Panc1 (cell line): ENCODE measurements around the gene FAM110C. TPM values are rescaled to one million over a fixed set of nuclear protein-coding genes. Genes with fewer than 3 reads are reported as not detected.

Experiments used
- ATAC-seq: fragments of 200-7000 bp; cut with Tn5 transposase; 2 replicates; pipeline ENCODE4 v1.9.1; 2020; ENCODE audit warnings: mild to moderate bottlenecking, moderate library complexity
- BruUV-seq: library from RNA; stranded (reverse); fragments of 400-500 nt; replicated peaks from 2 replicates; lab custom pipeline; 2021; lab: Mats Ljungman, UMichigan
- CTCF ChIA-PET: fragments of 300-600 bp; sonication (Branson Sonifier 250); formaldehyde crosslinking; loops from one replicate; lab custom pipeline; 2022; ENCODE audit warnings: antibody characterized with exemption; lab: Charles Lee
- POLR2A ChIA-PET: fragments of 300-600 bp; sonication (Branson Sonifier 250); formaldehyde crosslinking; loops from one replicate; lab custom pipeline; 2022; ENCODE audit warnings: antibody characterized with exemption; lab: Charles Lee
- DNase-seq: peaks from one replicate; pipeline ENCODE4 v3.0.0-alpha.2; 2010; ENCODE audit warnings: low read depth, low spot score
- H3K27ac ChIP-seq: 2 replicates; pipeline ENCODE4 v1.5.1; 2011; ENCODE audit warnings: mild to moderate bottlenecking, low read length, inconsistent platforms
- H3K27me3 ChIP-seq: fragments of 200-500 bp; sonication (Bioruptor generic); 2 replicates; pipeline ENCODE4 v1.6.0; 2014; ENCODE audit warnings: low read length, inconsistent platforms; ENCODE audit not compliant: control insufficient read depth, insufficient read depth
- H3K36me3 ChIP-seq: fragments of 200-500 bp; sonication (Bioruptor generic); 2 replicates; pipeline ENCODE4 v1.5.1; 2014; ENCODE audit warnings: inconsistent platforms, mild to moderate bottlenecking, low read length, moderate library complexity; ENCODE audit not compliant: control insufficient read depth, insufficient read depth
- H3K4me1 ChIP-seq: 2 replicates; pipeline ENCODE4 v1.5.1; 2011; ENCODE audit warnings: inconsistent platforms, mild to moderate bottlenecking, low read length, moderate library complexity; ENCODE audit not compliant: control insufficient read depth, insufficient read depth
- H3K4me3 ChIP-seq, 2 experiments: 2 replicates each; pipeline ENCODE4 v1.5.1; 2011 to 2012; ENCODE audit warnings: low read depth in 2 of 2, low read length in 2 of 2, mild to moderate bottlenecking in 2 of 2, inconsistent platforms in 1 of 2, moderate library complexity in 1 of 2
- H3K9me3 ChIP-seq: fragments of 200-500 bp; sonication (Bioruptor generic); 2 replicates; pipeline ENCODE4 v1.5.1; 2014; ENCODE audit warnings: low read depth, mild to moderate bottlenecking, inconsistent platforms, low read length, moderate library complexity; ENCODE audit not compliant: control insufficient read depth, insufficient read depth
- CTCF ChIP-seq: fragments of 450-650 bp; IDR thresholded peaks from 2 replicates; pipeline ENCODE4 v1.5.1; 2017; ENCODE audit warnings: mild to moderate bottlenecking
- POLR2AphosphoS5 ChIP-seq: IDR thresholded peaks from 2 replicates; pipeline ENCODE4 v1.6.1; 2012; ENCODE audit warnings: mild to moderate bottlenecking, low read depth, low read length, moderate library complexity
- SIN3A ChIP-seq: IDR thresholded peaks from 2 replicates; pipeline ENCODE4 v1.6.1; 2012; ENCODE audit warnings: low read depth, mild to moderate bottlenecking, low read length, moderate library complexity, borderline replicate concordance; ENCODE audit not compliant: insufficient read depth
- TCF7L2 ChIP-seq: IDR thresholded peaks from 2 replicates; pipeline ENCODE4 v1.6.1; 2011; ENCODE audit warnings: mild to moderate bottlenecking, low read depth, low read length, inconsistent platforms
- in situ Hi-C: cut with HindIII; loops from 2 replicates; pipeline ENCODE4 v1.10.0; 2016; ENCODE audit warnings: low sequenced_read_pairs, low pct_unique_long_range_greater_than_20kb
- intact Hi-C: fragments of 100-400 bp; cut with micrococcal nuclease; formaldehyde crosslinking; loops from one replicate; pipeline ENCODE4 v1.10.0; 2022; ENCODE audit not compliant: unreplicated experiment
- total RNA-seq: library from RNA; stranded (reverse); gene quantifications from one replicate; pipeline ENCODE4 v1.2.1, GENCODE V29; 2021; ENCODE audit not compliant: unreplicated experiment
- TF ChIP-seq, protein P1 (sequence below), 2 experiments: IDR thresholded peaks; 2 replicates each; pipeline ENCODE4 v1.6.1; 2011 to 2012; ENCODE audit warnings: low read depth in 2 of 2, control low read depth in 1 of 2, low read length in 1 of 2, mild to moderate bottlenecking in 1 of 2, moderate library complexity in 1 of 2; ENCODE audit not compliant: insufficient read depth in 1 of 2

Gene FAM110C
- total RNA-seq, 1 experiment from 2014 or later = 0.13 TPM

DNA sequence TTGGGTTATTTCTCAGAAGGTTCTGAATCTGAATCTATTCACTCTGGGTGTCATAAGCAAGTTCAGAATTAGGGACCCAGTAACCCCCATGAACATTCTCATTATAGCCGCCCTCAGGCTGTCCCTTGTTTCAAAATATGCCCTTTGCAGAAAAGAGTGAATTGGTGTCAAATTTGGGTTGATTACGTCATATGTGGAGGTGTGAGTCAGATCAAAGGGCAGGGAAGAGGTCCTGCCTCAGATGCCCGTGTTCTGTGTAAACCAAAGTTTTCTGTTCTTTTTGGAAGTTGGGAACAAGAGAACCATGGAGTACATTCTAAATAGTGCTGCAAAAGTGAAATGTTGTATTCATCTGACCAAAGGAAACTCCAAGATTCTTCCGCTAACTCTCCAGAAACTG, 5.8 kb downstream of the FAM110C start:
- no peak for TF ChIP-seq POLR2AphosphoS5
- no peak for TF ChIP-seq SIN3A
- TF ChIP-seq, protein P1, sequence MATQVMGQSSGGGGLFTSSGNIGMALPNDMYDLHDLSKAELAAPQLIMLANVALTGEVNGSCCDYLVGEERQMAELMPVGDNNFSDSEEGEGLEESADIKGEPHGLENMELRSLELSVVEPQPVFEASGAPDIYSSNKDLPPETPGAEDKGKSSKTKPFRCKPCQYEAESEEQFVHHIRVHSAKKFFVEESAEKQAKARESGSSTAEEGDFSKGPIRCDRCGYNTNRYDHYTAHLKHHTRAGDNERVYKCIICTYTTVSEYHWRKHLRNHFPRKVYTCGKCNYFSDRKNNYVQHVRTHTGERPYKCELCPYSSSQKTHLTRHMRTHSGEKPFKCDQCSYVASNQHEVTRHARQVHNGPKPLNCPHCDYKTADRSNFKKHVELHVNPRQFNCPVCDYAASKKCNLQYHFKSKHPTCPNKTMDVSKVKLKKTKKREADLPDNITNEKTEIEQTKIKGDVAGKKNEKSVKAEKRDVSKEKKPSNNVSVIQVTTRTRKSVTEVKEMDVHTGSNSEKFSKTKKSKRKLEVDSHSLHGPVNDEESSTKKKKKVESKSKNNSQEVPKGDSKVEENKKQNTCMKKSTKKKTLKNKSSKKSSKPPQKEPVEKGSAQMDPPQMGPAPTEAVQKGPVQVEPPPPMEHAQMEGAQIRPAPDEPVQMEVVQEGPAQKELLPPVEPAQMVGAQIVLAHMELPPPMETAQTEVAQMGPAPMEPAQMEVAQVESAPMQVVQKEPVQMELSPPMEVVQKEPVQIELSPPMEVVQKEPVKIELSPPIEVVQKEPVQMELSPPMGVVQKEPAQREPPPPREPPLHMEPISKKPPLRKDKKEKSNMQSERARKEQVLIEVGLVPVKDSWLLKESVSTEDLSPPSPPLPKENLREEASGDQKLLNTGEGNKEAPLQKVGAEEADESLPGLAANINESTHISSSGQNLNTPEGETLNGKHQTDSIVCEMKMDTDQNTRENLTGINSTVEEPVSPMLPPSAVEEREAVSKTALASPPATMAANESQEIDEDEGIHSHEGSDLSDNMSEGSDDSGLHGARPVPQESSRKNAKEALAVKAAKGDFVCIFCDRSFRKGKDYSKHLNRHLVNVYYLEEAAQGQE (IDR thresholded peaks at IDR 0.05; ENCODE audit: insufficient read depth in 1 of 2, low read depth in 2 of 2, low read length in 1 of 2) = no peak
- TF ChIP-seq TCF7L2 = no peak
- no peak for TF ChIP-seq CTCF
- intact Hi-C loops (no loop called here), in situ Hi-C loops (no loop called here)
- Histone ChIP-seq H3K36me3 (peaks cover 2% of the 10 kb centered on the region; the same call in 1 of the 2 replicates), H3K27ac (no peak overlapping the region), H3K27me3 (peaks cover 39% of the 10 kb centered on the region), H3K9me3 (no peaks in the 10 kb centered on the region), H3K4me3 (no peak overlapping the region), H3K4me1 (peaks cover 4% of the 10 kb centered on the region; the same call in 1 of the 2 replicates)
- no peak for DNase-seq
- ChIA-PET CTCF (no interaction called here), POLR2A (no interaction called here)
- no peak for ATAC-seq
- no TSS peak for BruUV-seq

GRCh38 chr2:38155-38554, 8.2 kb downstream of the FAM110C start:
- CTCF ChIA-PET = no interaction called here
- DNase-seq = peak; percentile 24
- H3K4me1 ChIP-seq = no peaks in the 10 kb centered on the region
- no peak overlapping the region for H3K4me3 ChIP-seq
- no peak overlapping the region for H3K27ac ChIP-seq
- POLR2A ChIA-PET = no interaction called here
- in situ Hi-C loops = no loop called here
- no peaks in the 10 kb centered on the region for H3K9me3 ChIP-seq
- 0 out of 2 replicates have a peak, but pooled peaks have one; percentile 62 for ATAC-seq
- H3K27me3 ChIP-seq = peaks cover 21% of the 10 kb centered on the region
- no peak for TF ChIP-seq POLR2AphosphoS5
- no peak for TF ChIP-seq CTCF
- TF ChIP-seq SIN3A = no peak
- TF ChIP-seq TCF7L2 = no peak
- TF ChIP-seq, protein P1 (IDR thresholded peaks at IDR 0.05; ENCODE audit: insufficient read depth in 1 of 2, low read depth in 2 of 2, low read length in 1 of 2) = no peak
- no peaks in the 10 kb centered on the region for H3K36me3 ChIP-seq
- intact Hi-C loops = no loop called here
- BruUV-seq = no TSS peak
